ENCODE results near the gene KEL. TPM values are rescaled to one million over a fixed set of nuclear protein-coding genes. Genes with fewer than 3 reads are reported as not detected.

The KEL gene
- total RNA-seq, 1 experiment from 2014 or later = not detected

GRCh38 chr7:142964502-142965246, 2.5 kb upstream of the KEL start:
- in situ Hi-C loops (cut with HindIII; ENCODE audit: low pct_unique_long_range_greater_than_20kb, low sequenced_read_pairs) = no loop called here
- no peak for DNase-seq (ENCODE audit: low read depth)

GRCh38 chr7:142963993-142964392, 1.8 kb upstream of the KEL start:
- in situ Hi-C loops (cut with HindIII; ENCODE audit: low pct_unique_long_range_greater_than_20kb, low sequenced_read_pairs) = no loop called here
- DNase-seq (ENCODE audit: low read depth) = no peak

GRCh38 chr7:142962991-142963390, 828 bp upstream of the KEL start:
- in situ Hi-C loops (cut with HindIII; ENCODE audit: low pct_unique_long_range_greater_than_20kb, low sequenced_read_pairs) = no loop called here

GRCh38 chr7:142961595-142961972, 579 bp downstream of the KEL start:
- in situ Hi-C loops (cut with HindIII; ENCODE audit: low pct_unique_long_range_greater_than_20kb, low sequenced_read_pairs) = no loop called here
- DNase-seq (ENCODE audit: low read depth) = no peak

More at GRCh38 chr7:142962991-142963390, 828 bp upstream of the KEL start:
- no peak for DNase-seq (ENCODE audit: low read depth)

- in situ Hi-C loops (cut with HindIII; ENCODE audit: low pct_unique_long_range_greater_than_20kb, low sequenced_read_pairs) = no loop called here
- DNase-seq (ENCODE audit: low read depth) = no peak
Observed at GRCh38 chr7:142960955-142961512, 1.1 kb downstream of the KEL start.

- in situ Hi-C loops (cut with HindIII; ENCODE audit: low pct_unique_long_range_greater_than_20kb, low sequenced_read_pairs) = no loop called here
- no peak for DNase-seq (ENCODE audit: low read depth)
Observed at GRCh38 chr7:142959202-142959601, 3.0 kb downstream of the KEL start.

GRCh38 chr7:142957723-142958122, 4.4 kb downstream of the KEL start:
- DNase-seq (ENCODE audit: low read depth) = no peak
- in situ Hi-C loops (cut with HindIII; ENCODE audit: low pct_unique_long_range_greater_than_20kb, low sequenced_read_pairs) = no loop called here

- DNase-seq (ENCODE audit: low read depth) = no peak
Observed at GRCh38 chr7:142956951-142957623, 5.1 kb downstream of the KEL start.

GRCh38 chr7:142954680-142955268, 7.4 kb downstream of the KEL start:
- in situ Hi-C loops (cut with HindIII; ENCODE audit: low pct_unique_long_range_greater_than_20kb, low sequenced_read_pairs) = no loop called here
- no peak for DNase-seq (ENCODE audit: low read depth)

More at GRCh38 chr7:142956951-142957623, 5.1 kb downstream of the KEL start:
- in situ Hi-C loops (cut with HindIII; ENCODE audit: low pct_unique_long_range_greater_than_20kb, low sequenced_read_pairs) = no loop called here

- in situ Hi-C loops (cut with HindIII; ENCODE audit: low pct_unique_long_range_greater_than_20kb, low sequenced_read_pairs) = no loop called here
- DNase-seq (ENCODE audit: low read depth) = no peak
Observed at GRCh38 chr7:142950235-142950634, 11.9 kb downstream of the KEL start.

GRCh38 chr7:142948603-142949002, 13.6 kb downstream of the KEL start:
- DNase-seq (ENCODE audit: low read depth) = no peak
- in situ Hi-C loops (cut with HindIII; ENCODE audit: low pct_unique_long_range_greater_than_20kb, low sequenced_read_pairs) = no loop called here

GRCh38 chr7:142945001-142945400, 17.2 kb downstream of the KEL start:
- in situ Hi-C loops (cut with HindIII; ENCODE audit: low pct_unique_long_range_greater_than_20kb, low sequenced_read_pairs) = no loop called here
- DNase-seq (ENCODE audit: low read depth) = no peak

GRCh38 chr7:142943706-142944268, 18.4 kb downstream of the KEL start:
- in situ Hi-C loops (cut with HindIII; ENCODE audit: low pct_unique_long_range_greater_than_20kb, low sequenced_read_pairs) = no loop called here
- DNase-seq (ENCODE audit: low read depth) = no peak

- in situ Hi-C loops (cut with HindIII; ENCODE audit: low pct_unique_long_range_greater_than_20kb, low sequenced_read_pairs) = no loop called here
Observed at GRCh38 chr7:142942746-142943145, 19.4 kb downstream of the KEL start.

GRCh38 chr7:142941541-142941940, 20.6 kb downstream of the KEL start:
- DNase-seq (ENCODE audit: low read depth) = no peak
- in situ Hi-C loops (cut with HindIII; ENCODE audit: low pct_unique_long_range_greater_than_20kb, low sequenced_read_pairs) = no loop called here

More at GRCh38 chr7:142942746-142943145, 19.4 kb downstream of the KEL start:
- no peak for DNase-seq (ENCODE audit: low read depth)

- DNase-seq (ENCODE audit: low read depth) = no peak
- in situ Hi-C loops (cut with HindIII; ENCODE audit: low pct_unique_long_range_greater_than_20kb, low sequenced_read_pairs) = no loop called here
Observed at GRCh38 chr7:142940966-142941535, 21.1 kb downstream of the KEL start.

GRCh38 chr7:142939226-142939910, 22.8 kb downstream of the KEL start, which contains the start of gene LLCFC1:
LLCFC1 (plus strand) TSS chr7:142939484; CDS start chr7:142939622, 138 bp downstream.
- in situ Hi-C loops (cut with HindIII; ENCODE audit: low pct_unique_long_range_greater_than_20kb, low sequenced_read_pairs) = no loop called here
- DNase-seq (ENCODE audit: low read depth) = no peak

GRCh38 chr7:142938611-142939010, 23.6 kb downstream of the KEL start:
- DNase-seq (ENCODE audit: low read depth) = no peak
- in situ Hi-C loops (cut with HindIII; ENCODE audit: low pct_unique_long_range_greater_than_20kb, low sequenced_read_pairs) = no loop called here
